A549 (cell line): Measurements from ENCODE around the gene RAX2.

Experiments
- EP300 ChIP-seq, 2 experiments: fragments of >200 bp; sonication (Bioruptor Twin); formaldehyde crosslinking; IDR thresholded peaks; 2 replicates in 1 of 2; 3 replicates in 1 of 2; pipeline ENCODE4 v1.6.1; 2016 to 2017
- NFE2L2 ChIP-seq: fragments of 150-350 bp; conservative IDR thresholded peaks from 2 replicates; pipeline ENCODE4 v1.6.1; 2014; ENCODE audit warnings: low read length
- TF ChIP-seq, protein P1 (sequence below): fragments of >200 bp; sonication (Bioruptor Twin); formaldehyde crosslinking; IDR thresholded peaks from 3 replicates; pipeline ENCODE4 v1.5.1; 2016

DNA sequence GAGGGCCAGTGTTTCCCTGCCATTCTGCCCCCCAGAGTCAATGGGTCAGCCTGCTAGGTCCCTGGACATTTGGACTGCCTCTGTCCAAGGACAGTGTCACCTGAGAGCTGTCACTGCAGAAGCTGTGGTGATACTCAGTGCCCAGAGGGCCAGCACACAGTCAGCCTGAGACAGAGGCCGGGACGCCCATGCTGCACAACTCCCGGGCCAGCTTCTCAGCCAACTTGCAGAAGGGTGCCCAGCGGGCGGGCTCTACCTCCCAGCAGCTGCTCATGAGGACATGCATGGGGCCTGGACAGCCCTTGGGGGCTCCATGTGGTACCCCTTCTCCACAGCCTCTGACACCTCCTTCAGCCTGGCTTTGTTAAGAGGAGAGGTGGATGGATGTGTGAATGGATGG, 3.8 kb upstream of the RAX2 start:
- TF ChIP-seq, protein P1, sequence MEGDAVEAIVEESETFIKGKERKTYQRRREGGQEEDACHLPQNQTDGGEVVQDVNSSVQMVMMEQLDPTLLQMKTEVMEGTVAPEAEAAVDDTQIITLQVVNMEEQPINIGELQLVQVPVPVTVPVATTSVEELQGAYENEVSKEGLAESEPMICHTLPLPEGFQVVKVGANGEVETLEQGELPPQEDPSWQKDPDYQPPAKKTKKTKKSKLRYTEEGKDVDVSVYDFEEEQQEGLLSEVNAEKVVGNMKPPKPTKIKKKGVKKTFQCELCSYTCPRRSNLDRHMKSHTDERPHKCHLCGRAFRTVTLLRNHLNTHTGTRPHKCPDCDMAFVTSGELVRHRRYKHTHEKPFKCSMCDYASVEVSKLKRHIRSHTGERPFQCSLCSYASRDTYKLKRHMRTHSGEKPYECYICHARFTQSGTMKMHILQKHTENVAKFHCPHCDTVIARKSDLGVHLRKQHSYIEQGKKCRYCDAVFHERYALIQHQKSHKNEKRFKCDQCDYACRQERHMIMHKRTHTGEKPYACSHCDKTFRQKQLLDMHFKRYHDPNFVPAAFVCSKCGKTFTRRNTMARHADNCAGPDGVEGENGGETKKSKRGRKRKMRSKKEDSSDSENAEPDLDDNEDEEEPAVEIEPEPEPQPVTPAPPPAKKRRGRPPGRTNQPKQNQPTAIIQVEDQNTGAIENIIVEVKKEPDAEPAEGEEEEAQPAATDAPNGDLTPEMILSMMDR = no peak
- TF ChIP-seq EP300 (IDR thresholded peaks at IDR 0.05) (no peak), NFE2L2 (no peak)
